IMR-90 (cell line): ENCODE data around the gene ERAS. TPM values are rescaled to one million over a fixed set of nuclear protein-coding genes. Genes with fewer than 3 reads are reported as not detected.

Experiments used
- ATAC-seq: fragments of 200-7000 bp; cut with Tn5 transposase; 2 replicates; pipeline ENCODE4 v1.9.1; 2020; ENCODE audit warnings: low read depth, mild to moderate bottlenecking, moderate library complexity
- BruUV-seq: library from RNA; stranded (reverse); fragments of 400-500 nt; replicated peaks from 2 replicates; lab custom pipeline; 2021; lab: Mats Ljungman, UMichigan
- CTCF ChIA-PET: fragments of 300-600 bp; formaldehyde crosslinking; extraction: SDS; loops from one replicate; lab custom pipeline; 2021; ENCODE audit warnings: antibody characterized with exemption; lab: Yijun Ruan, JAX
- POLR2A ChIA-PET: fragments of 300-600 bp; sonication (Branson Sonifier 250); formaldehyde crosslinking; loops from one replicate; lab custom pipeline; 2022; ENCODE audit warnings: antibody characterized with exemption; ENCODE audit not compliant: unreplicated experiment; lab: Charles Lee
- DNase-seq: peaks from one replicate; pipeline ENCODE4 v3.0.0; 2013
- H2AFZ ChIP-seq: replicated peaks from 2 replicates; pipeline ENCODE3; 2013; ENCODE audit warnings: low read length, mild to moderate bottlenecking; ENCODE audit not compliant: poor library complexity
- H2AK5ac ChIP-seq: 2 replicates; pipeline ENCODE4 v1.6.1; 2013; ENCODE audit warnings: low read depth, low read length, inconsistent platforms
- H2AK9ac ChIP-seq: replicated peaks from 2 replicates; pipeline ENCODE3; 2013; ENCODE audit warnings: mild to moderate bottlenecking, low read depth, low read length, moderate library complexity; ENCODE audit not compliant: poor library complexity
- H2BK120ac ChIP-seq: 2 replicates; pipeline ENCODE4 v1.6.1; 2013; ENCODE audit warnings: low read depth, low read length, inconsistent platforms
- H2BK15ac ChIP-seq: 3 replicates; pipeline ENCODE4 v1.6.1; 2013; ENCODE audit warnings: low read depth, low read length, inconsistent platforms
- H2BK20ac ChIP-seq: 2 replicates; pipeline ENCODE4 v1.6.1; 2013; ENCODE audit warnings: low read depth, mild to moderate bottlenecking, inconsistent platforms, low read length, moderate library complexity
- H2BK5ac ChIP-seq: 2 replicates; pipeline ENCODE4 v1.6.1; 2013; ENCODE audit warnings: mild to moderate bottlenecking, low read depth, low read length, inconsistent platforms; ENCODE audit not compliant: poor library complexity, severe bottlenecking
- H3K14ac ChIP-seq: replicated peaks from 2 replicates; pipeline ENCODE4 v1.6.1; 2013; ENCODE audit warnings: low read depth, low read length, inconsistent platforms
- H3K18ac ChIP-seq: 2 replicates; pipeline ENCODE4 v1.6.1; 2013; ENCODE audit warnings: low read depth, low read length, control low read depth
- H3K23ac ChIP-seq: 2 replicates; pipeline ENCODE4 v1.6.1; 2013; ENCODE audit warnings: low read depth, low read length, inconsistent platforms
- H3K27ac ChIP-seq: 2 replicates; pipeline ENCODE4 v1.5.1; 2013; ENCODE audit warnings: mild to moderate bottlenecking, control low read depth, low read length; ENCODE audit not compliant: insufficient read depth
- H3K27me3 ChIP-seq: 2 replicates; pipeline ENCODE4 v1.6.1; 2013; ENCODE audit warnings: low read length; ENCODE audit not compliant: control insufficient read depth, insufficient read depth
- H3K36me3 ChIP-seq: 2 replicates; pipeline ENCODE4 v1.6.1; 2013; ENCODE audit warnings: low read length, mixed read lengths; ENCODE audit not compliant: control insufficient read depth, insufficient read depth
- H3K4ac ChIP-seq: 2 replicates; pipeline ENCODE4 v1.6.1; 2013; ENCODE audit warnings: low read depth, low read length, inconsistent platforms
- H3K4me1 ChIP-seq: 2 replicates; pipeline ENCODE4 v1.6.1; 2013; ENCODE audit warnings: low read length, mixed read lengths; ENCODE audit not compliant: control insufficient read depth, insufficient read depth
- H3K4me2 ChIP-seq: 2 replicates; pipeline ENCODE4 v1.6.1; 2013; ENCODE audit warnings: low read depth, mild to moderate bottlenecking, control low read depth, low read length, moderate library complexity
- H3K4me3 ChIP-seq: 2 replicates; pipeline ENCODE4 v1.5.1; 2013; ENCODE audit warnings: low read depth, mild to moderate bottlenecking, control low read depth, low read length, moderate library complexity; ENCODE audit not compliant: insufficient read depth
- H3K56ac ChIP-seq: 2 replicates; pipeline ENCODE4 v1.6.1; 2013; ENCODE audit warnings: low read length, inconsistent platforms; ENCODE audit not compliant: insufficient read depth; ENCODE audit errors: extremely low read depth
- H3K79me1 ChIP-seq, 2 experiments: 2 replicates each; pipeline ENCODE4 v1.6.1; 2013; ENCODE audit warnings: low read length in 2 of 2, inconsistent platforms in 1 of 2, low read depth in 1 of 2
- H3K9ac ChIP-seq: 2 replicates; pipeline ENCODE4 v1.6.1; 2013; ENCODE audit warnings: low read depth, low read length, control low read depth
- H3K9me1 ChIP-seq: 2 replicates; pipeline ENCODE4 v1.6.1; 2013; ENCODE audit warnings: low read length, inconsistent platforms; ENCODE audit not compliant: insufficient read depth
- H3K9me3 ChIP-seq: 2 replicates; pipeline ENCODE4 v1.6.1; 2013; ENCODE audit warnings: low read length; ENCODE audit not compliant: control insufficient read depth, insufficient read depth
- H4K20me1 ChIP-seq: 2 replicates; pipeline ENCODE4 v1.6.1; 2013; ENCODE audit warnings: low read length, inconsistent platforms; ENCODE audit not compliant: insufficient read depth
- H4K5ac ChIP-seq: 2 replicates; pipeline ENCODE4 v1.6.1; 2013; ENCODE audit warnings: mild to moderate bottlenecking, low read depth, low read length, control low read depth
- H4K8ac ChIP-seq, 2 experiments: 2 replicates each; pipeline ENCODE4 v1.6.1; 2013; ENCODE audit warnings: low read depth in 2 of 2, low read length in 2 of 2, control low read depth in 1 of 2, inconsistent platforms in 1 of 2
- H4K91ac ChIP-seq: 2 replicates; pipeline ENCODE4 v1.6.1; 2013; ENCODE audit warnings: low read depth, low read length, inconsistent platforms; ENCODE audit not compliant: insufficient read depth
- BHLHE40 ChIP-seq: fragments of 150-350 bp; IDR thresholded peaks from 2 replicates; pipeline ENCODE4 v1.6.1; 2016; ENCODE audit warnings: mild to moderate bottlenecking, low read depth, low read length
- CEBPB ChIP-seq: IDR thresholded peaks from 2 replicates; pipeline ENCODE4 v1.6.1; 2012; ENCODE audit warnings: low read depth, low read length, improper control_type of control experiment
- CHD1 ChIP-seq: IDR thresholded peaks from 2 replicates; pipeline ENCODE4 v1.6.1; 2012; ENCODE audit warnings: low read depth, low read length, improper control_type of control experiment
- FOS ChIP-seq: fragments of 150-350 bp; IDR thresholded peaks from 2 replicates; pipeline ENCODE4 v1.6.1; 2016; ENCODE audit warnings: low read depth, low read length
- MAFK ChIP-seq: IDR thresholded peaks from 2 replicates; pipeline ENCODE4 v1.6.1; 2012; ENCODE audit warnings: low read depth, low read length, improper control_type of control experiment
- MXI1 ChIP-seq: IDR thresholded peaks from 2 replicates; pipeline ENCODE4 v1.6.1; 2012; ENCODE audit warnings: low read depth, mild to moderate bottlenecking, low read length, moderate library complexity, borderline replicate concordance
- NFE2L2 ChIP-seq: fragments of 150-350 bp; IDR thresholded peaks from 2 replicates; pipeline ENCODE4 v1.6.1; 2016; ENCODE audit warnings: low read depth, mild to moderate bottlenecking, low read length
- POLR2A ChIP-seq: IDR thresholded peaks from 2 replicates; pipeline ENCODE4 v1.6.1; 2012; ENCODE audit warnings: mild to moderate bottlenecking, low read depth, low read length
- RAD21 ChIP-seq: IDR thresholded peaks from 2 replicates; pipeline ENCODE4 v1.6.1; 2012; ENCODE audit warnings: low read length, improper control_type of control experiment
- RCOR1 ChIP-seq: IDR thresholded peaks from 2 replicates; pipeline ENCODE4 v1.6.1; 2012; ENCODE audit warnings: mild to moderate bottlenecking, low read length, improper control_type of control experiment; ENCODE audit not compliant: insufficient replicate concordance
- RFX5 ChIP-seq: IDR thresholded peaks from 2 replicates; pipeline ENCODE4 v1.8.0; 2012; ENCODE audit warnings: low read depth, mild to moderate bottlenecking, low read length, moderate library complexity
- SMC3 ChIP-seq: fragments of 150-350 bp; IDR thresholded peaks from 2 replicates; pipeline ENCODE4 v1.6.1; 2016; ENCODE audit warnings: low read depth, mild to moderate bottlenecking, antibody characterized with exemption, low read length, moderate library complexity
- WGBS, 2 experiments: methylation state at CpG; one replicate each; pipeline versions ENCODE4 v1.1.5 to v1.1.7; 2013; ENCODE audit warnings: missing lambda C conversion rate in 2 of 2; ENCODE audit not compliant: insufficient read length in 1 of 2; ENCODE audit errors: extremely low coverage in 2 of 2; 5-methylcytosine and 5-hydroxymethylcytosine counted together
- dilution Hi-C: fragments of 300-500 bp; cut with HindIII; formaldehyde crosslinking; loops from one replicate; pipeline ENCODE4 v1.14.3; 2018; ENCODE audit warnings: low sequenced_read_pairs; ENCODE audit not compliant: unreplicated experiment
- in situ Hi-C: fragments of 300-500 bp; cut with MboI; formaldehyde crosslinking; loops from 3 replicates; pipeline ENCODE4 v1.14.3; 2019; ENCODE audit warnings: low sequenced_read_pairs, inconsistent platforms, mixed read lengths
- intact Hi-C: fragments of 100-400 bp; cut with micrococcal nuclease; formaldehyde crosslinking; loops from 2 replicates; pipeline ENCODE4 v1.10.0; 2022
- polyA plus RNA-seq, 3 experiments: library from polyadenylated mRNA; depleted of rRNA; stranded (reverse); fragments of >200 nt; gene quantifications; 2 replicates each; pipeline ENCODE4 v1.2.3, GENCODE V29; 2012; ENCODE audit warnings: low replicate concordance in 1 of 3
- total RNA-seq: library from RNA; depleted of rRNA; stranded (reverse); fragments of >200 nt; gene quantifications from 2 replicates; pipeline ENCODE4 v1.2.3, GENCODE V29; 2012
- TF ChIP-seq, protein P1 (sequence below): fragments of 150-350 bp; IDR thresholded peaks from 2 replicates; pipeline ENCODE4 v1.6.1; 2016; ENCODE audit warnings: low read depth, mild to moderate bottlenecking, low read length, moderate library complexity, borderline replicate concordance

The ERAS gene
- total and polyA plus RNA-seq, 2 of the 4 experiments (the other 2 are of a cell fraction), result not detected

- Histone ChIP-seq H4K91ac (no peak overlapping the region), H3K14ac (no peak overlapping the region), H2BK5ac (no peak overlapping the region), H2AK5ac (no peak overlapping the region), H3K36me3 (no peaks in the 10 kb centered on the region), H4K20me1 (no peaks in the 10 kb centered on the region; the same call in 1 of the 2 replicates), H3K4ac (no peak overlapping the region), H3K4me1 (no peaks in the 10 kb centered on the region), H3K79me1 (no peaks in the 10 kb centered on the region), H2AK9ac (no peak overlapping the region), H3K18ac (no peak overlapping the region), H4K8ac (no peak overlapping the region), H2BK15ac (no peak overlapping the region), H4K5ac (no peak overlapping the region), H2BK20ac (no peak overlapping the region), H3K27ac (no peak overlapping the region), H3K4me2 (no peak overlapping the region), H3K23ac (no peak overlapping the region), H3K4me3 (no peak overlapping the region), H3K27me3 (peaks cover 22% of the 10 kb centered on the region), H2AFZ (no peak overlapping the region), H3K9me3 (no peaks in the 10 kb centered on the region), H3K56ac (no peak overlapping the region), H2BK120ac (no peak overlapping the region), H3K9ac (no peak overlapping the region), H3K9me1 (no peaks in the 10 kb centered on the region)
- WGBS, 2 experiments, result 25% methylated on average over 5 of the region's 17 CpGs; no CpG with 5 or more reads in 1 of the 2 experiments
- ChIA-PET POLR2A (no interaction called here), CTCF (no interaction called here)
- no peak for DNase-seq
- in situ Hi-C loops, result no loop called here
- BruUV-seq, result no TSS peak
- dilution Hi-C loops, result no loop called here
- intact Hi-C loops, result no loop called here
- ATAC-seq, result no peak
- TF ChIP-seq NFE2L2, result no peak
- no peak for TF ChIP-seq CEBPB
- TF ChIP-seq RAD21, result no peak
- TF ChIP-seq BHLHE40, result no peak
- no peak for TF ChIP-seq FOS
- TF ChIP-seq MAFK, result no peak
- TF ChIP-seq POLR2A, result no peak
- no peak for TF ChIP-seq MXI1
- TF ChIP-seq, protein P1, sequence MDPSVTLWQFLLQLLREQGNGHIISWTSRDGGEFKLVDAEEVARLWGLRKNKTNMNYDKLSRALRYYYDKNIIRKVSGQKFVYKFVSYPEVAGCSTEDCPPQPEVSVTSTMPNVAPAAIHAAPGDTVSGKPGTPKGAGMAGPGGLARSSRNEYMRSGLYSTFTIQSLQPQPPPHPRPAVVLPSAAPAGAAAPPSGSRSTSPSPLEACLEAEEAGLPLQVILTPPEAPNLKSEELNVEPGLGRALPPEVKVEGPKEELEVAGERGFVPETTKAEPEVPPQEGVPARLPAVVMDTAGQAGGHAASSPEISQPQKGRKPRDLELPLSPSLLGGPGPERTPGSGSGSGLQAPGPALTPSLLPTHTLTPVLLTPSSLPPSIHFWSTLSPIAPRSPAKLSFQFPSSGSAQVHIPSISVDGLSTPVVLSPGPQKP, result no peak
- TF ChIP-seq CHD1, result no peak
- no peak for TF ChIP-seq RCOR1
- TF ChIP-seq RFX5, result no peak
- no peak for TF ChIP-seq SMC3
Observed at GRCh38 chrX:48787505-48788443, 38.5 kb upstream of the ERAS start.
